Measurements from ENCODE around the gene ZFAND2A. TPM values are rescaled to one million over a fixed set of nuclear protein-coding genes. Genes with fewer than 3 reads are reported as not detected.
"Not testable (repeated sequence)": the region's sequence is repeated elsewhere in the genome, so short reads cannot be mapped to it uniquely, and the experiment has no call there.

The ZFAND2A gene
- total RNA-seq, 2 donors from 2014 or later: 40.7 to 90.0 TPM

DNA sequence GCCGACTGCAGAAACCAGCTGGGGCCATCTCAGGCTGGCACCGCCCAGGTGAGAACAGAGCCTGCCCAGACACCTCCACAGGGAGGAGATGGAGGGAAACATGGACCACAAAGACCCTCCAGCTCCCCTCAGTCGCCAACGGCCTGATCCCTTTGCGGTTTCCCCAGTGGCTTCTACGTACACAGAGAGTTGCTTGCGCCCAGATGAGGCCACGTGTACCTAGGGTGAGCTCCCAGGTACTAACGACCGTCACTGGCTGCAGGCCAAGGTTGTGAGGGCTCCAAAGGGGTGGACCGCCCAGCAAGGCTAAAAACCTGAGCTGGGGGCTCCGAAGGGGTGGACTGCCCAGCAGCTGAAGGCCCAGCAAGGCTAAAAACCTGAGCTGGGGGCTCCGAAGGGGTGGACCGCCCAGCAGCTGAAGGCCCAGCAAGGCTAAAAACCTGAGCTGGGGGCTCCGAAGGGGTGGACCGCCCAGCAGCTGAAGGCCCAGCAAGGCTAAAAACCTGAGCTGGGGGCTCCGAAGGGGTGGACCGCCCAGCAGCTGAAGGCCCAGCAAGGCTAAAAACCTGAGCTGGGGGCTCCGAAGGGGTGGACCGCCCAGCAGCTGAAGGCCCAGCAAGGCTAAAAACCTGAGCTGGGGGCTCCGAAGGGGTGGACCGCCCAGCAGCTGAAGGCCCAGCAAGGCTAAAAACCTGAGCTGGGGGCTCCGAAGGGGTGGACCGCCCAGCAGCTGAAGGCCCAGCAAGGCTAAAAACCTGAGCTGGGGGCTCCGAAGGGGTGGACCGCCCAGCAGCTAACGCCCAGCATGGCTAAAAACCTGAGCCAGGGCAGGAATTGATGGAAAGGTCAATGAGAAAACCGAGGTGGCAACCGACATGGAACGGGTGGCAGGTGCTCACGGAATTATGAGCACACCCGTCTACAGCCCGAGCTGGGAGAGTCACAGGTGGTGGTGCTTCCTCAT is 3.9 kb downstream of the ZFAND2A start:
- DNase-seq; intact Hi-C loops (cut with DNase I, micrococcal nuclease); ATAC-seq: not testable (repeated sequence)

- no peak for DNase-seq
- intact Hi-C loops (cut with DNase I, micrococcal nuclease): no loop called here
- no peak for ATAC-seq
Measured at GRCh38 chr7:1154172-1154739, 5.7 kb downstream of the ZFAND2A start.

DNA sequence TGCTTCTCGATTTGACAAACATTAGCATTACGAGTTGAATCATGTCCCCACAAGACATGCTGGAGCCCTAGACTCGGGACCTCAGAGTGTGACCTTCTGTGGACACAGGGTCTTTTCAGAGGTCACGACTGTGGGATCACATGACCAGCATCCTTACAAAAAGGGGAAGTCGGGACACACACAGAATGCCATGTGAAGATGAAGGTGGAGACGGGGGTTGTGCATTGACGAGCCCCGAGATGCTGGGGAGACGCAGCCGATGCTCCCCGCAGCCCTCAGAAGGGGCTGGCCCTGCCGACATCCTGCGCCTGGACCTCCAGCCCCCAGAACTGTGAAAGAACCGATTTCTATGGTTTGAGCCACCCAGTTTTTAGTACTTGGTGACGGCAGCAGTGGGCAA is 7.5 kb downstream of the ZFAND2A start:
- DNase-seq (no peak), ATAC-seq (no peak)
- intact Hi-C loops (cut with DNase I, micrococcal nuclease): no loop called here

- ATAC-seq: no peak
- intact Hi-C loops (cut with DNase I, micrococcal nuclease): no loop called here
Measured at GRCh38 chr7:1151653-1152425, 8.2 kb downstream of the ZFAND2A start.

GRCh38 chr7:1151156-1151555 is 8.8 kb downstream of the ZFAND2A start:
- intact Hi-C loops (cut with DNase I, micrococcal nuclease): no loop called here
- DNase-seq (no peak), ATAC-seq (no peak)

More at GRCh38 chr7:1151653-1152425, 8.2 kb downstream of the ZFAND2A start:
- peak in 1 of 2 donors; percentile 10 for DNase-seq

DNA sequence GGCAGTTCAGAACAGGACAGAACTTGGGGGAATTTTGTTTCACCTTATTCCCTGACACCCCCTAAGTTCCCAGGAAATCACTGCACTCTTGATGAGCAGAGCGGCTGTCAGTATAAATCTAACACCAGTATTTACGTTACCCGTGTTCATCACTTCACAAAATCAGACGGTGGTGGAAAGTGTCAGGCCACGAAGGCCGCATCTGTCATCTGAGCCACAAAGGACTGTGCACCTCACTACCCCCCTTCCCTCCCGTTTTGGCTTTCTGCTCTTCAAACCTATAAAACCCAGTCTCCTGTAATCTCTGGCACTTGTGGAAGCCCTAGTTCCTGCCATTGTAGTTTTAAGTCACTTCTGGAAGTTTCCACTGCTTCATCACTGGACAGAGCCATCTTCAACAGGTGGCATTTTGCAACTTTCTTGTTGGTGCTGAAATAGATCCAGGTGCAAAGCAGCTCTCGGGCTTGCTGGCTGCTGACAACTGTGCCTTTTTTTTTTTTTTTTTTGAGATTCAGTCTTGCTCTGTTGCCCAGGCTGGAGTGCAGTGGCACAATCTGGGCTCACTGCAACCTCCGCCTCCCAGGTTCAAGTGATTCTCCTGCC is 9.5 kb downstream of the ZFAND2A start:
- DNase-seq (no peak), ATAC-seq (no peak)
- intact Hi-C loops (cut with DNase I, micrococcal nuclease): no loop called here

GRCh38 chr7:1149351-1149794 is 10.6 kb downstream of the ZFAND2A start:
- no peak for DNase-seq
- ATAC-seq: no peak
- intact Hi-C loops (cut with DNase I, micrococcal nuclease): no loop called here

DNA sequence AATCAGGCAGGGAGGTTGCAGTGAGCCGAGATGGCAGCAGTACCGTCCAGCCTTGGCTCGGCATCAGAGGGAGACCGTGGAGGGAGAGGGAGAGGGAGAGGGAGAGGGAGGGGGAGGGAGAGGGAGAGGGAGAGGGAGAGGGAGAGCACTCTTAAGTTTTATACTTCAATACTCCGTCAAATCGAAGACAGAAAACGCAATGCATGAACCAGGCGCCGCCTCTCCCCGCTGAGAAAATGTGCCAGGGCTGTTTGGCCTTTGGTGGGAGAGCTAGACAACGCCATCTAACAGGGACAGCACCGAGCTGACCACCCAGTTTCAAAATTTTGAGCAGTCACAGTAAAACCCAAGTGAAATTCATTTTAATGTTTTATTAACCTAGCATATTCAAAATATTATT is 12.1 kb downstream of the ZFAND2A start:
- intact Hi-C loops (cut with DNase I, micrococcal nuclease); DNase-seq; ATAC-seq: not testable (repeated sequence)

DNA sequence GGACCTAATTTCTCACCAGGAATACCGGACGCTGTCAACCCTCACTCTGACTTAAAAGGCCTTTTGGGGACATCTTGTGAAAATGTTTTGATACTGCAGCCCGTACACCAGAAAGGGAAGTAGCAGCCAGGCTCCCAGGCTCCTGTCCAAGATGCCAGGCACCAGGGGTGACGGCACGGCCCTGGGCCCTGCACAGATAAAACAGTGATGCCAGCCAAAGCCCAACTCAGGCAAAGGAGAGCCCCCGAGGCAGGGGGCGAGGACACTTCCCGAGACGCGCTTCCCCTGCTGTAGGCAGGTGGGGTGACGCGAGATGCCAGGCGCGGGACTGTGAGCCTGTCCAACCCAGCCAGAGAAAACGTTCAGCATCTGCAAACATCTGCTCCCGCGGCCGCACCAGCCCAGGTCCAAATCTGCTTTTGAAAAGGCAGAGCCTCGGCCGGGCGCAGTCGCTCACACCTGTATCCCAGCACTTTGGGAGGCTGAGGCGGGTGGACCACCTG is 15.7 kb downstream of the ZFAND2A start:
- peak; percentile 83 for ATAC-seq
- intact Hi-C loops (cut with DNase I, micrococcal nuclease): no loop called here
- no peak for DNase-seq

GRCh38 chr7:1143031-1143430 is 17.0 kb downstream of the ZFAND2A start:
- DNase-seq; intact Hi-C loops (cut with DNase I, micrococcal nuclease); ATAC-seq: not testable (repeated sequence)

DNA sequence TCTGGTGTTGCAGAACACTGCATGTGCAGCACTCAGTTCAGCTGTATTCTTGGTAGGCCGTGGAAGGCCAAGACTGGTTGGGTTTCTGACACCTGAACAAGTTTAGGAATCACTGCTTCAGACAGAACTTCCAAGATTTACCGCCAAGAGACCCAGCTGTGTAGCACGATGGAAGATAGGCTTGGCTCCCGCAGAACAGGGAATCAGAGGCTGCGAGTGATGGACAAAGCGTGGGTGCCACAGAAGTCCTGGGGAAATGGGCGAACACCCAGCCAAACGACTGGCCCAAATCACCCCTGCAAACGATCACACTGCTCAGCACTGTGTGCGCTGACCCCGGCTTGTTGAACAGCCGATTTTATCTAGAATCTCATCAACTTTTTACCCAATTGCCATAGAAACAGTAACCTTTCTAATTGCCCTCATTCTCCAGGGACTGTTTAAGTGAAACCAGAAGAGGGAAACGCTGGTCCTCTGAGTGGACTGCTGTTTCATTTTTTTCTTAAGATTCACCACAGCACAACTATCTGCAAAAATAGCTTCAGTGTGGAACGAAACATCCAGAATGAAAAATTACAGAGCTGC is 17.9 kb downstream of the ZFAND2A start:
- ATAC-seq (no peak), DNase-seq (no peak)
- intact Hi-C loops (cut with DNase I, micrococcal nuclease): no loop called here

GRCh38 chr7:1141651-1142050 is 18.3 kb downstream of the ZFAND2A start:
- intact Hi-C loops (cut with DNase I, micrococcal nuclease): no loop called here
- DNase-seq: no peak
- ATAC-seq: no peak

- intact Hi-C loops (cut with DNase I, micrococcal nuclease): no loop called here
- ATAC-seq (no peak), DNase-seq (no peak)
Measured at GRCh38 chr7:1140476-1141104, 19.4 kb downstream of the ZFAND2A start.

GRCh38 chr7:1137517-1138167 is 22.4 kb downstream of the ZFAND2A start:
- no peak for DNase-seq
- peak; percentile 81 for ATAC-seq
- intact Hi-C loops (cut with DNase I, micrococcal nuclease): no loop called here

DNA sequence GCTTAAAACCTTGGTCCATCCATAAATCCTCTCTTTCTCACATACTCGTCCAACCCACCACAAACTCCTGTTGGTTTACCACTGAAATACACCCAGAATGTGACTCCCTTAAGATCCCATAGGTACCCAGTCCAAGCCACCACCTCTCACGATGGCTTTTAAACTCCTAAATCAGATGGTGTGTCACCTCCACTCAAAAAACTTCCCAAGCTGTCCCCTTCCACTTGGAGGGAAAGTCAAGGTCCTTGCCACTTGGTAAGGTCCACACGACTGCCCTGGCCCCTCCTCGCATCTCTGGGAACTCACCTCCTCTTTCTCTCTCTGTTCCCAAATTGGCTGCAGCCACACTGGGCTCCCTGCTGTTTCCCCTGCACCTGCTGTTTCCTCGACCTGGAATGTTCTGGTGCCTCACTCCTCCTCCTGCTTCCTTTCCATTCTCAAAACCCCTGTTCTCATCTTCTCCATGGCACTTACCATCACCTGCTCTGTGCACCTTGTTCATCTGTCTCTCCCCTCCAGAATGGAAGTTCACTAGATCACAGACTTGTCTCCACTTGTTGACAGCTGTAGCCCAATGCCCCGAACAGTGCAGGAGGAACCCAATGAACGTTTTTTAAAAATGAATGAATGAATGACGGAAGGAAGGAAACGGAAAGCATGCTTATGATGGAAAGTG is 23.0 kb downstream of the ZFAND2A start:
- intact Hi-C loops (cut with DNase I, micrococcal nuclease): no loop called here
- ATAC-seq: no peak
- DNase-seq: peak in 1 of 2 donors; percentile 19

- ATAC-seq (no peak), DNase-seq (no peak)
- intact Hi-C loops (cut with DNase I, micrococcal nuclease): no loop called here
Measured at GRCh38 chr7:1134951-1135350, 25.0 kb downstream of the ZFAND2A start.
